HEK293 (cell line): Measurements from ENCODE around the gene CFAP46.
A peak's percentile ranks its signal among the peaks of the same experiment; 100 is the strongest.

Source experiments
- CTCF ChIA-PET: fragments of 350-600 bp; formaldehyde crosslinking; extraction: SDS; loops from one replicate; lab custom pipeline; 2021; ENCODE audit warnings: antibody characterized with exemption; lab: Yijun Ruan, JAX
- POLR2A ChIA-PET: fragments of 300-600 bp; formaldehyde crosslinking; extraction: SDS; loops from one replicate; lab custom pipeline; 2020; ENCODE audit warnings: antibody characterized with exemption, inconsistent platforms; lab: Yijun Ruan, JAX
- H3K27ac ChIP-seq: fragments of 200-500 bp; sonication (Bioruptor generic); 2 replicates; pipeline ENCODE4 v1.5.1; 2014; ENCODE audit warnings: low read depth, low read length, control low read depth, inconsistent platforms; ENCODE audit errors: extremely low read depth
- H3K36me3 ChIP-seq, 2 experiments: fragments of 200-500 bp in 1 of 2; sonication (Bioruptor generic) in 1 of 2; 1 replicate in 1 of 2; 2 replicates in 1 of 2; pipeline ENCODE4 v1.5.1; 2014 to 2017; ENCODE audit warnings: inconsistent platforms in 2 of 2, low read length in 2 of 2; ENCODE audit not compliant: control insufficient read depth in 2 of 2, insufficient read depth in 1 of 2
- H3K4me1 ChIP-seq: fragments of 200-500 bp; sonication (Bioruptor generic); 2 replicates; pipeline ENCODE4 v1.5.1; 2014; ENCODE audit warnings: mild to moderate bottlenecking, low read length, inconsistent platforms; ENCODE audit not compliant: control insufficient read depth, insufficient read depth
- H3K4me3 ChIP-seq: 2 replicates; pipeline ENCODE4 v1.5.1; 2011; ENCODE audit warnings: low read depth, mild to moderate bottlenecking, control low read depth, low read length, moderate library complexity
- H3K9me3 ChIP-seq: fragments of 200-500 bp; sonication (Bioruptor generic); 2 replicates; pipeline ENCODE4 v1.5.1; 2014; ENCODE audit warnings: low read depth, low read length, inconsistent platforms; ENCODE audit not compliant: control insufficient read depth, insufficient read depth
- GLIS1 ChIP-seq: fragments of 450-650 bp; formaldehyde crosslinking; IDR thresholded peaks from 2 replicates; pipeline ENCODE4 v1.5.1; 2016; ENCODE audit warnings: missing biosample characterization, missing genetic modification characterization
- HOXC10 ChIP-seq: sonication (generic); formaldehyde crosslinking; IDR thresholded peaks from 2 replicates; pipeline ENCODE4 v1.8.1; 2023; ENCODE audit warnings: mild to moderate bottlenecking, missing genetic modification reagents
- HOXD13 ChIP-seq: sonication (generic); formaldehyde crosslinking; IDR thresholded peaks from 2 replicates; pipeline ENCODE4 v1.8.0; 2022; ENCODE audit warnings: missing genetic modification reagents, borderline replicate concordance
- IKZF3 ChIP-seq: fragments of 450-650 bp; IDR thresholded peaks from 2 replicates; pipeline ENCODE4 v1.5.0; 2018; ENCODE audit warnings: missing biosample characterization, mild to moderate bottlenecking, missing genetic modification characterization, moderate library complexity
- KLF9 ChIP-seq: fragments of 450-650 bp; formaldehyde crosslinking; IDR thresholded peaks from 2 replicates; pipeline ENCODE4 v1.5.1; 2016; ENCODE audit warnings: missing biosample characterization, missing genetic modification characterization, low read depth
- PRDM6 ChIP-seq: fragments of 450-650 bp; formaldehyde crosslinking; IDR thresholded peaks from 2 replicates; pipeline ENCODE4 v1.5.1; 2017; ENCODE audit warnings: missing biosample characterization, missing genetic modification characterization
- RBAK ChIP-seq: fragments of 450-650 bp; formaldehyde crosslinking; IDR thresholded peaks from 2 replicates; pipeline ENCODE4 v1.5.1; 2016; ENCODE audit warnings: missing biosample characterization, missing genetic modification characterization
- ZBTB17 ChIP-seq: fragments of 450-650 bp; formaldehyde crosslinking; IDR thresholded peaks from 2 replicates; pipeline ENCODE4 v1.5.1; 2016; ENCODE audit warnings: missing biosample characterization, missing genetic modification characterization
- ZFHX2 ChIP-seq: fragments of 450-650 bp; formaldehyde crosslinking; conservative IDR thresholded peaks from 2 replicates; pipeline ENCODE4 v1.5.1; 2016; ENCODE audit warnings: missing biosample characterization, missing genetic modification characterization
- ZNF16 ChIP-seq: fragments of 450-650 bp; formaldehyde crosslinking; IDR thresholded peaks from 2 replicates; pipeline ENCODE4 v1.5.1; 2016; ENCODE audit warnings: low read depth, missing biosample characterization, missing genetic modification characterization
- ZNF184 ChIP-seq: fragments of 450-650 bp; IDR thresholded peaks from 2 replicates; pipeline ENCODE4 v1.5.1; 2018; ENCODE audit warnings: missing biosample characterization, mild to moderate bottlenecking, missing genetic modification characterization
- ZNF280D ChIP-seq: fragments of 450-650 bp; formaldehyde crosslinking; IDR thresholded peaks from 2 replicates; pipeline ENCODE4 v1.5.1; 2016; ENCODE audit warnings: missing biosample characterization, missing genetic modification characterization
- ZNF510 ChIP-seq: fragments of 450-650 bp; formaldehyde crosslinking; IDR thresholded peaks from 2 replicates; pipeline ENCODE4 v1.5.1; 2018; ENCODE audit warnings: mild to moderate bottlenecking, missing genetic modification characterization, missing biosample characterization; ENCODE audit not compliant: insufficient replicate concordance
- ZSCAN4 ChIP-seq: fragments of 450-650 bp; formaldehyde crosslinking; IDR thresholded peaks from 2 replicates; pipeline ENCODE4 v1.5.1; 2017; ENCODE audit warnings: missing biosample characterization, missing genetic modification characterization

The CFAP46 gene

GRCh38 chr10:132944510-132944909 is 2.1 kb upstream of the CFAP46 start (continued):
- no peak for TF ChIP-seq ZNF16 (tag by site-specific recombination)

GRCh38 chr10:132943791-132944404 is 1.5 kb upstream of the CFAP46 start:
- Histone ChIP-seq H3K36me3 (no peaks in the 10 kb centered on the region), H3K27ac (no peak overlapping the region), H3K4me1 (no peaks in the 10 kb centered on the region), H3K4me3 (no peak overlapping the region), H3K9me3 (no peaks in the 10 kb centered on the region)
- CTCF ChIA-PET = no interaction called here
- TF ChIP-seq ZNF510 (no peak), PRDM6 (tag by site-specific recombination) (no peak), ZSCAN4 (no peak), IKZF3 (tag by site-specific recombination) (no peak), HOXD13 (no peak), RBAK (no peak), ZNF184 (tag by site-specific recombination) (no peak), KLF9 (no peak)
- POLR2A ChIA-PET = no interaction called here

GRCh38 chr10:132943058-132943790 is 854 bp upstream of the CFAP46 start:
- Histone ChIP-seq H3K36me3 (no peaks in the 10 kb centered on the region), H3K4me1 (no peaks in the 10 kb centered on the region), H3K4me3 (no peak overlapping the region), H3K9me3 (no peaks in the 10 kb centered on the region), H3K27ac (no peak overlapping the region)
- ChIA-PET CTCF (interaction anchor here (1.2 to 3.4 kb wide), 2 partner anchors 173 to 181 kb away, joined by 3 to 23 read pairs; no protein-coding TSS in a partner anchor), POLR2A (no interaction called here)
- TF ChIP-seq ZFHX2 (tag by site-specific recombination) = no peak
- TF ChIP-seq GLIS1 (tag by site-specific recombination) = peak; percentile 93
- TF ChIP-seq ZNF280D (tag by site-specific recombination) = no peak

- Histone ChIP-seq H3K4me3 (no peak overlapping the region), H3K9me3 (no peaks in the 10 kb centered on the region), H3K27ac (no peak overlapping the region), H3K36me3 (no peaks in the 10 kb centered on the region), H3K4me1 (no peaks in the 10 kb centered on the region)
- TF ChIP-seq ZBTB17 (tag by site-specific recombination) = peak; percentile 38; the same call in 1 of the 2 replicates
- no peak for TF ChIP-seq HOXC10 (CRISPR knock-in tag)
- ChIA-PET POLR2A (no interaction called here), CTCF (interaction anchor here (3.4 kb wide), 1 partner anchor 183 kb away, joined by 23 read pairs; no protein-coding TSS in a partner anchor)
Observed at GRCh38 chr10:132941640-132942051, 724 bp downstream of the CFAP46 start.
